Right atrium auricular region (tissue), 2 donors: ENCODE results near the gene ANO4. TPM values are rescaled to one million over a fixed set of nuclear protein-coding genes. Genes with fewer than 3 reads are reported as not detected.

ENCODE experiments used
- DNase-seq: peaks from one replicate; pipeline ENCODE4 v3.0.0-alpha.2; 2019; ENCODE audit warnings: low spot score
- H3K27ac ChIP-seq, 2 donors: fragments of 200-600 bp; sonication (generic); 1 replicate in 1 of 2; 2 replicates in 1 of 2; pipeline ENCODE4 v1.5.1; 2016 to 2019
- H3K27me3 ChIP-seq, 2 donors: fragments of 200-600 bp; sonication (generic); one replicate each; pipeline versions ENCODE4 v1.5.1 to v1.6.0; 2017 to 2019
- H3K36me3 ChIP-seq: fragments of 200-600 bp; sonication (generic); one replicate; pipeline ENCODE4 v1.5.1; 2016
- H3K4me1 ChIP-seq, 2 donors: fragments of 200-600 bp; sonication (generic); one replicate each; pipeline versions ENCODE4 v1.5.1 to v1.6.0; 2017 to 2019
- H3K4me3 ChIP-seq, 2 donors: fragments of 200-600 bp; sonication (generic); 1 replicate in 1 of 2; 2 replicates in 1 of 2; pipeline ENCODE4 v1.5.1; 2017 to 2019; ENCODE audit warnings: mild to moderate bottlenecking in 1 of 2, moderate library complexity in 1 of 2
- H3K9me3 ChIP-seq, 2 donors: fragments of 200-600 bp; sonication (generic); one replicate each; pipeline ENCODE4 v1.5.1; 2019
- CTCF ChIP-seq, 2 donors: fragments of 200-600 bp; sonication (generic); IDR thresholded peaks; one replicate each; pipeline ENCODE4 v1.5.1; 2019; ENCODE audit warnings: antibody characterized with exemption in 2 of 2
- total RNA-seq, 2 donors: library from RNA; depleted of rRNA; stranded (reverse); fragments of >200 nt; gene quantifications; one replicate each; pipeline ENCODE4 v1.1.0, GENCODE V29; 2016

ANO4 gene
- total RNA-seq, 2 donors from 2014 or later = 0.47 TPM; not detected in 1

- H3K27me3 ChIP-seq = no peaks in the 10 kb centered on the region
- H3K27ac ChIP-seq = no peak overlapping the region
- no peak for TF ChIP-seq CTCF (IDR thresholded peaks at IDR 0.05)
- no peaks in the 10 kb centered on the region for H3K36me3 ChIP-seq
- no peak overlapping the region for H3K4me3 ChIP-seq
- no peaks in the 10 kb centered on the region for H3K4me1 ChIP-seq
- no peak for DNase-seq
- H3K9me3 ChIP-seq = no peaks in the 10 kb centered on the region
Measured at GRCh38 chr12:101064721-101065120, 270.1 kb downstream of the ANO4 start.

GRCh38 chr12:101066489-101066888 is 271.9 kb downstream of the ANO4 start:
- H3K27ac ChIP-seq = no peak overlapping the region
- H3K4me1 ChIP-seq = no peaks in the 10 kb centered on the region
- no peak overlapping the region for H3K4me3 ChIP-seq
- no peak for TF ChIP-seq CTCF (IDR thresholded peaks at IDR 0.05)
- no peaks in the 10 kb centered on the region for H3K27me3 ChIP-seq
- no peaks in the 10 kb centered on the region for H3K36me3 ChIP-seq
- DNase-seq = no peak
- no peaks in the 10 kb centered on the region for H3K9me3 ChIP-seq

GRCh38 chr12:101068402-101068801 is 273.8 kb downstream of the ANO4 start:
- no peak for DNase-seq
- Histone ChIP-seq H3K4me3 (no peak overlapping the region), H3K27me3 (no peaks in the 10 kb centered on the region), H3K9me3 (no peaks in the 10 kb centered on the region), H3K36me3 (no peaks in the 10 kb centered on the region), H3K4me1 (no peaks in the 10 kb centered on the region), H3K27ac (no peak overlapping the region)
- no peak for TF ChIP-seq CTCF (IDR thresholded peaks at IDR 0.05)

GRCh38 chr12:101068836-101069235 is 274.3 kb downstream of the ANO4 start:
- TF ChIP-seq CTCF (IDR thresholded peaks at IDR 0.05) = no peak
- no peak overlapping the region for H3K27ac ChIP-seq

DNA sequence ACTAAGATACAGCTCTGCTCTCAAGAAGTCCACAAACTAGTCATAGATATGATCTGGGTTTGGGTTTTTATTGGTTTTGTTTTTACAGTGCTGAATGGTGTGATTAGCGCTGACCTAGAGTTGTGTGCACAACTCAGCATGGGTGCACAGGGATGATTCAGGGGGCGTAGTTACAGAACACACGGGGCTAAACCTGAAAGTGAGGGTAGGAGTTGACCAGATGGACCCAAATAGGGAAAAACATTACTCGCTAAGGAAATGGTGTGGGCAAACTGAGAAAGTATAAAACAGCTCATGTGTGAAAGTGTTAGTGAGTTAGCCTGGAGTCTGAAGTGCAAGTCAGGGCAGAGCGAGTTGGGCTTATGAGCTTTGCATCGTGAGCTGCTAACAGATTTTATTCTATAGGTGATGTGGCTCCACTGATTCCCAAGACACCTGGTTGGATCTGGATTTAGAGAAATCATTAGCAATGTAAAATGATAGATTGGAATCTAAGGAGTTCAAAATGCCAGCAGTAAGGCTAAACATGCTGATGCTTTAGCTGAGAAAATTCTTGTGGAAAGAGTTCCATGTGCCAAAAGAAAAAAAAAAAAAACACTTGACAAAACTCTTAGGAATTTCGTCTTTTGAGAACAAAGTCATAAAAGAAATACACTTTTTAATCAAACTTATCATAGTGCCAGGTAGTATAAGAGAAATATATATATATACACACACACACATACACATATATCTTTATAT is 280.5 kb downstream of the ANO4 start:
- TF ChIP-seq CTCF (IDR thresholded peaks at IDR 0.05) = no peak
- H3K36me3 ChIP-seq = no peaks in the 10 kb centered on the region
- no peaks in the 10 kb centered on the region for H3K4me1 ChIP-seq
- DNase-seq = no peak
- H3K27ac ChIP-seq = no peak overlapping the region
- H3K27me3 ChIP-seq = no peaks in the 10 kb centered on the region
- H3K9me3 ChIP-seq = no peaks in the 10 kb centered on the region
- no peak overlapping the region for H3K4me3 ChIP-seq

More at GRCh38 chr12:101068836-101069235, 274.3 kb downstream of the ANO4 start:
- DNase-seq = no peak
- no peak overlapping the region for H3K4me3 ChIP-seq
- no peaks in the 10 kb centered on the region for H3K27me3 ChIP-seq
- no peaks in the 10 kb centered on the region for H3K36me3 ChIP-seq
- no peaks in the 10 kb centered on the region for H3K9me3 ChIP-seq
- H3K4me1 ChIP-seq = no peaks in the 10 kb centered on the region

DNA sequence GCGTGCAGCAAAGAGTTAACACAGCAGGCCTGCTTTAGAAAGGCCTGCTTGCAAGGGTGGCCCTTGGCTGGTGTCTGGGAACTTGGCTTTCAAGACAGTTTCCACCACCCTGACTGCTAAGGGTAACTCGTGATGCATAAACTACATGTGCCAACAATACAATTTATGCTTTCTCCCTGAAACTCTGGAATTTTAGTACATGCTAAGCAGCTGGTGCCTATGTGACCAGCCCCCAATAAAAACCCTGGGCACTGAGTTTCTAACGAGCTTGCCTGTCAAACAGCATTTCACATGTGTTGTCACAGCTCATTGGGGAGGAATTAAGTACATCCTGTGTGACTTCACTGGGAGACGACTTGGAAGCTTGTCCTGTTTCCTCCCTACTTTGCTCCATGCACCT is 282.3 kb downstream of the ANO4 start:
- no peak overlapping the region for H3K4me3 ChIP-seq
- no peaks in the 10 kb centered on the region for H3K9me3 ChIP-seq
- H3K27me3 ChIP-seq = no peaks in the 10 kb centered on the region
- no peak overlapping the region for H3K27ac ChIP-seq
- H3K36me3 ChIP-seq = no peaks in the 10 kb centered on the region
- DNase-seq = no peak
- H3K4me1 ChIP-seq = no peaks in the 10 kb centered on the region
- no peak for TF ChIP-seq CTCF (IDR thresholded peaks at IDR 0.05)
